Activated CD4-positive, alpha-beta memory T cell treated with anti-CD3 and anti-CD28 coated beads, Interleukin-2, amount 10 ng/mL, durations not matched to agents 7 days and 5 days (primary cell): Measurements from ENCODE around the gene SRSF4. TPM values are rescaled to one million over a fixed set of nuclear protein-coding genes. Genes with fewer than 3 reads are reported as not detected.

ENCODE experiments used
- CTCF ChIA-PET: fragments of 350-600 bp; sonication (Branson Sonifier 250); formaldehyde crosslinking; loops from one replicate; lab custom pipeline; 2021; ENCODE audit warnings: antibody characterized with exemption, inconsistent platforms; lab: Charles Lee
- POLR2A ChIA-PET: fragments of 350-600 bp; sonication (Branson Sonifier 250); formaldehyde crosslinking; loops from one replicate; lab custom pipeline; 2021; ENCODE audit warnings: antibody characterized with exemption; lab: Charles Lee
- DNase-seq: peaks from one replicate; pipeline ENCODE4 v3.0.0-alpha.2; 2020
- H3K27ac Mint-ChIP-seq: one replicate; pipeline ENCODE4 v1.8.0; 2021; ENCODE audit warnings: mild to moderate bottlenecking, mixed read lengths
- H3K27me3 Mint-ChIP-seq: one replicate; pipeline ENCODE4 v1.8.0; 2021; ENCODE audit warnings: mixed read lengths
- H3K36me3 Mint-ChIP-seq: one replicate; pipeline ENCODE4 v1.8.0; 2021; ENCODE audit warnings: low read depth, mixed read lengths
- H3K4me1 Mint-ChIP-seq: one replicate; pipeline ENCODE4 v1.8.0; 2021; ENCODE audit warnings: mixed read lengths
- H3K4me3 Mint-ChIP-seq: one replicate; pipeline ENCODE4 v1.8.0; 2021; ENCODE audit warnings: mild to moderate bottlenecking, mixed read lengths
- H3K9me3 Mint-ChIP-seq: one replicate; pipeline ENCODE4 v1.8.0; 2021; ENCODE audit warnings: mixed read lengths
- total RNA-seq, 2 experiments: library from RNA; stranded (reverse); gene quantifications; one replicate each; pipeline ENCODE4 v1.2.3, GENCODE V29; 2021

The SRSF4 gene
- total RNA-seq, 2 experiments from 2014 or later: 121 to 123 TPM

- Mint-ChIP-seq H3K36me3 (no peaks in the 10 kb centered on the region), H3K27ac (no peak overlapping the region), H3K9me3 (no peaks in the 10 kb centered on the region), H3K4me1 (peaks cover 14% of the 10 kb centered on the region), H3K4me3 (no peak overlapping the region), H3K27me3 (peaks cover 25% of the 10 kb centered on the region)
- POLR2A ChIA-PET: no interaction called here
- CTCF ChIA-PET: no interaction called here
- no peak for DNase-seq
Observed at GRCh38 chr1:29129916-29130315, 51.8 kb downstream of the SRSF4 start.

DNA sequence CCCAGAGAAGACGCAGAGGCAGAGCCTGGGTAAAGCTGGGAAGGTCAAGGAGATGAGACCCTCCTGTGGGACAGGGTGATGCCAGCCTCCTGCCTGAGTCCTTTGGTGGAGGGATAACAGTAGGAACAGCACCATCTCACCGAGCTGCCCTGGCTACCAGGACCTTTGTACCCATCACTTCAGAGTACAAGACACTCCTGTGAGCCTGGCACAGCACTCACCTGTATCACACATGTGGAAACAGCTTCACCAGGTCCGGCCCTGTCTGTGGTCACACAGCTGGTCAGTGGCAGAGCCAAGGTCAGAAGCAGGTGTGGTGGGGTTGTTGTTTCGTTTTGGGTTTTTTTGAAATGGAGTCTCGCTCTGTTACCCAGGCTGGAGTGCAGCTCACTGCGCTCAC, 53.0 kb downstream of the SRSF4 start:
- POLR2A ChIA-PET: interaction anchor here (1.1 to 1.2 kb wide), 2 partner anchors 14 to 51 kb away, joined by 3 read pairs; no protein-coding TSS in a partner anchor
- CTCF ChIA-PET: interaction anchor here (0.6 to 0.8 kb wide), 3 partner anchors 12 to 402 kb away, joined by 3 read pairs; no protein-coding TSS in a partner anchor
- peaks cover 26% of the 10 kb centered on the region for H3K27me3 Mint-ChIP-seq

GRCh38 chr1:29126198-29126597, 55.5 kb downstream of the SRSF4 start:
- peaks cover 14% of the 10 kb centered on the region for H3K4me1 Mint-ChIP-seq
- DNase-seq: no peak
- no peaks in the 10 kb centered on the region for H3K9me3 Mint-ChIP-seq
- H3K27ac Mint-ChIP-seq: no peak overlapping the region
- no peak overlapping the region for H3K4me3 Mint-ChIP-seq
- peaks cover 31% of the 10 kb centered on the region for H3K27me3 Mint-ChIP-seq
- ChIA-PET CTCF (interaction anchor here (0.7 kb wide), 1 partner anchor 244 kb away, joined by 3 read pairs; no protein-coding TSS in a partner anchor), POLR2A (no interaction called here)
- no peaks in the 10 kb centered on the region for H3K36me3 Mint-ChIP-seq

More for the DNA sequence above, 53.0 kb downstream of the SRSF4 start:
- no peak overlapping the region for H3K4me3 Mint-ChIP-seq
- H3K9me3 Mint-ChIP-seq: no peaks in the 10 kb centered on the region
- DNase-seq: no peak
- no peak overlapping the region for H3K27ac Mint-ChIP-seq
- no peaks in the 10 kb centered on the region for H3K36me3 Mint-ChIP-seq
- peaks cover 11% of the 10 kb centered on the region for H3K4me1 Mint-ChIP-seq

DNA sequence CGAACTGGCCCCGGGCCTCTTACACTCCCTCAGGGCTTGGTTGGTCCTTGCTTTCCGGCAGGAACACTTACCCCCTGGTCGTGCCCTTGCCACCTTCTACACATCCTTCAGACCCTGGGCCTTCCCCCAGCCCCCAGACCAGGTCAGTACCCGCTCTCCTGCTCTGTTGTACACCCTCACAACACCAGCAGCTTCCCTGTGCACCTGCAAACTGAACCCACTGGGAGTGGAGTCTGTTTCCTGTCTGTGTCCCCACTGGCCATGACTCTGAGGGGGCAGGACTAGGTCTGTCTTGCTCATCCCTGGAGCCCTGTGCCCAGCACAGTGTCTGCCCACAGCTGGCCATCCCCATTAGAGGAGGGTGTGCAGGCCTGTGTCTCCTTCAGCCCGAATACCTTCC, 55.9 kb downstream of the SRSF4 start:
- peaks cover 14% of the 10 kb centered on the region for H3K4me1 Mint-ChIP-seq
- peak overlapping the region; percentile 52 for H3K4me3 Mint-ChIP-seq
- ChIA-PET CTCF (no interaction called here), POLR2A (interaction anchor here (2.3 kb wide), 1 partner anchor 56 kb away, joined by 12 read pairs; the partner anchor contains the start of gene SRSF4)
- no peaks in the 10 kb centered on the region for H3K36me3 Mint-ChIP-seq
- H3K27ac Mint-ChIP-seq: no peak overlapping the region
- DNase-seq: no peak
- H3K27me3 Mint-ChIP-seq: peaks cover 33% of the 10 kb centered on the region
- H3K9me3 Mint-ChIP-seq: no peaks in the 10 kb centered on the region

- peaks cover 14% of the 10 kb centered on the region for H3K4me1 Mint-ChIP-seq
- no peaks in the 10 kb centered on the region for H3K9me3 Mint-ChIP-seq
- no peak overlapping the region for H3K27ac Mint-ChIP-seq
- no peaks in the 10 kb centered on the region for H3K36me3 Mint-ChIP-seq
- H3K27me3 Mint-ChIP-seq: peaks cover 38% of the 10 kb centered on the region
- POLR2A ChIA-PET: interaction anchor here (1.8 to 2.3 kb wide), 2 partner anchors 12 to 56 kb away, joined by 6 to 12 read pairs; partner anchors contain the start of gene SRSF4
- CTCF ChIA-PET: interaction anchor here (1.5 kb wide), 1 partner anchor 9 kb away, joined by 7 read pairs; no protein-coding TSS in a partner anchor
- H3K4me3 Mint-ChIP-seq: peak overlapping the region; percentile 52
- DNase-seq: no peak
Observed at GRCh38 chr1:29125237-29125641, 56.5 kb downstream of the SRSF4 start.

GRCh38 chr1:29124366-29125236, 57.1 kb downstream of the SRSF4 start:
- peaks cover 36% of the 10 kb centered on the region for H3K27me3 Mint-ChIP-seq
- ChIA-PET POLR2A (interaction anchor here (0.7 to 2.3 kb wide), 6 partner anchors 11 to 543 kb away, joined by 3 to 12 read pairs (median 4); partner anchors contain the start of gene SRSF4), CTCF (interaction anchor here (0.6 to 1.5 kb wide), 4 partner anchors 10 to 78 kb away, joined by 4 to 10 read pairs (median 6); partner anchors contain the start of gene SRSF4)
- DNase-seq: peak; percentile 63
- peak overlapping the region; percentile 67 for H3K4me3 Mint-ChIP-seq
- no peaks in the 10 kb centered on the region for H3K9me3 Mint-ChIP-seq
- no peak overlapping the region for H3K27ac Mint-ChIP-seq
- H3K4me1 Mint-ChIP-seq: peaks cover 14% of the 10 kb centered on the region
- peaks cover 5% of the 10 kb centered on the region for H3K36me3 Mint-ChIP-seq

DNA sequence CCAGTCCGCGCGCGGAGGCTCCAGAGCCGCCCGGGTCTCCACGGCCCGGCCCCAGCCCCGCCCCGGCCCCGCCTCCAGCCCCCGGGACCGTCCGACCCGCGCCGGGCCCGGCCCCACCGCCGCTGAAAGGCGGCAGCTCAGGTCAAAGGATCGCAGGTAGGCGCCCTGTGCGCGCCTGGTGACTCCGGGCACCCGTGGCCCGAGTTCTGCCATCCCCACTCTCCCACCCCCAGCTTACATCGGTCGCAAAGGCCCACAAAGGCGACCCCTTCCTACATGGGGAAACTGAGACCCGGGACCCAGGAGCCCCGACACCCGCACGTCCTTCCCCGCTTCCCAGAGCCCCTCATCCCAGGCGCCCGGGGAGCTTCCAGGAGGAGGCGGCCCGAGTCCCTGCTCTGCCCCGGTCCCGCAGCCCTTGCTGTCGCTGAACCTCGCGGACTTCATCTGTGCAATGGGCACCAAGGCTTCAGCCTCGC, 57.8 kb downstream of the SRSF4 start, which contains the start of gene TMEM200B:
TMEM200B (minus strand) TSS at position 17 of the 479 bp plus-strand sequence. CDS start 2,075 bp downstream, outside the sequence.
- DNase-seq: no peak
- Mint-ChIP-seq H3K4me1 (peaks cover 14% of the 10 kb centered on the region), H3K27ac (no peak within 1 kb of the TSS), H3K27me3 (peaks cover 36% of the 10 kb centered on the region), H3K4me3 (peak within 1 kb of the TSS; percentile 67), H3K9me3 (no peaks in the 10 kb centered on the region), H3K36me3 (peaks cover 5% of the 10 kb centered on the region)
- CTCF ChIA-PET: interaction anchor here (0.6 to 1.5 kb wide), 4 partner anchors 10 to 340 kb away, joined by 3 to 10 read pairs (median 6); partner anchors contain the start of gene SRSF4
- POLR2A ChIA-PET: interaction anchor here (0.7 to 2.3 kb wide), 6 partner anchors 11 to 542 kb away, joined by 3 to 12 read pairs (median 4); partner anchors contain the start of gene SRSF4

DNA sequence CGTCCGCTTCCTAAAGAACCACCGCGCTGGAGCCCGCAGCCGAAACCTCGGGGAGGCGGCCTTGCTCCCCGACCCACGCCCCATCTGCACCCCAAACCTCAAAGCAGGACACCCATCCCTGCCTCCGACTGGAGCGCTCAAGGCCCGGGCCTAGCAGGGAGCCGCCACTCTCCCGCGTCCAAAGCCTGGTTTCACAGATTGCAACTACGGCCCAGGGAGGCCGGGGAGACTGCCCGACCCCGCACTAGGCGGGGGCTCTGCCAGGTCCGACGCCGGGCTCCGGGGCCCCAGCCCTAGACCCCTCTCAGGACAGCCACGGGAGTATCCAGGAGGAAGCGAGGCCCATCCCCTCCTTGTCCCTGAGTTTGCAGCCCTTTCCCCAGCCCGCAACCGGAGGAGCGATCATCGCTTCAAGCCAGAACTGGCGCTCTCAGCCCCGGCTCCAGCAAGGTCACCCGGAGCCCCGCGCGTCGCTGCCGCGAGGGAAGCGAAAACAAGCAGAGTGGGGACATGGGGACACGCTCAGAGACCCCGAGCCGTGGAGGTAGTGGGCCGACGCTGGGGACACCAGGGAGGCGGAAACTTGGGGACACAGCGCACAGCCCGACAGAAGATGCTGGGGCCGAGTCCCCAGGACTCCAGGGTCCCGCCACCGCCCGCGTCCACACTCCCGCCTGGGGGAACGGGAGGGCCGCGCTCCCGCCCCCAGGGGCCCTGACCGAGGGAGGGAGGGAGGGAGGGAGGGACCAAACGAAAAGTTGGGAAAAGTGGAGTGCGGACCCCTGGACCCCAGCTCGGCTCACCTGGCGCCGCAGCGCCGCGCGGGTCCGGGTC, 58.4 kb downstream of the SRSF4 start:
- Mint-ChIP-seq H3K9me3 (no peaks in the 10 kb centered on the region), H3K27ac (no peak overlapping the region), H3K4me3 (peak overlapping the region; percentile 43), H3K27me3 (peaks cover 36% of the 10 kb centered on the region), H3K4me1 (peaks cover 14% of the 10 kb centered on the region), H3K36me3 (peaks cover 5% of the 10 kb centered on the region)
- ChIA-PET CTCF (interaction anchor here (0.6 to 1.5 kb wide), 3 partner anchors 59 to 340 kb away, joined by 3 to 10 read pairs (median 4); partner anchors contain the start of gene SRSF4), POLR2A (interaction anchor here (0.9 to 2.4 kb wide), 4 partner anchors 10 to 79 kb away, joined by 3 to 12 read pairs (median 8); partner anchors contain the start of gene SRSF4)
- no peak for DNase-seq

DNA sequence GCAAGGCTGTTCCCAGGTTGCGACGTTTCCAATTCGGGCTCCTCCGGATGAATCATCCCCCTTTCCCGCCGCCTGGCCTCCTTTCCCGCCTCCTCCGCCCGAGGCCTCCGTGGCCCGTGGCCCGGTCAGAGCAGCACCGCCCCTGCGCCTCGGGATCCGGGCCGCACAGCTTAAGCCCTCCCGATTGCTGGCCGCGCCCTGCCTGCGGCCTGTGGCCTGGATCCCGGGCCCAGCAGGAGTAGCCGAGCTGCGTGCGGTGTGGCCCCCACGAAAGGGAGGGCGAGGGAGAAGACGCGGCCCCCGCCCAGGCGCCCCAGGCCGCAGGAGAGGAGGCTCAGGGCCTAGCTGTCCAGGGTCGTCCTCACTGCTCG, 59.0 kb downstream of the SRSF4 start:
- H3K9me3 Mint-ChIP-seq: no peaks in the 10 kb centered on the region
- H3K4me1 Mint-ChIP-seq: peaks cover 14% of the 10 kb centered on the region
- ChIA-PET POLR2A (interaction anchor here (2.4 kb wide), 1 partner anchor 59 kb away, joined by 9 read pairs; the partner anchor contains the start of gene SRSF4), CTCF (interaction anchor here (2.0 kb wide), 1 partner anchor 60 kb away, joined by 7 read pairs; the partner anchor contains the start of gene SRSF4)
- no peak for DNase-seq
- H3K27me3 Mint-ChIP-seq: peaks cover 36% of the 10 kb centered on the region
- H3K27ac Mint-ChIP-seq: no peak overlapping the region
- H3K36me3 Mint-ChIP-seq: peaks cover 5% of the 10 kb centered on the region
- H3K4me3 Mint-ChIP-seq: no peak overlapping the region

DNA sequence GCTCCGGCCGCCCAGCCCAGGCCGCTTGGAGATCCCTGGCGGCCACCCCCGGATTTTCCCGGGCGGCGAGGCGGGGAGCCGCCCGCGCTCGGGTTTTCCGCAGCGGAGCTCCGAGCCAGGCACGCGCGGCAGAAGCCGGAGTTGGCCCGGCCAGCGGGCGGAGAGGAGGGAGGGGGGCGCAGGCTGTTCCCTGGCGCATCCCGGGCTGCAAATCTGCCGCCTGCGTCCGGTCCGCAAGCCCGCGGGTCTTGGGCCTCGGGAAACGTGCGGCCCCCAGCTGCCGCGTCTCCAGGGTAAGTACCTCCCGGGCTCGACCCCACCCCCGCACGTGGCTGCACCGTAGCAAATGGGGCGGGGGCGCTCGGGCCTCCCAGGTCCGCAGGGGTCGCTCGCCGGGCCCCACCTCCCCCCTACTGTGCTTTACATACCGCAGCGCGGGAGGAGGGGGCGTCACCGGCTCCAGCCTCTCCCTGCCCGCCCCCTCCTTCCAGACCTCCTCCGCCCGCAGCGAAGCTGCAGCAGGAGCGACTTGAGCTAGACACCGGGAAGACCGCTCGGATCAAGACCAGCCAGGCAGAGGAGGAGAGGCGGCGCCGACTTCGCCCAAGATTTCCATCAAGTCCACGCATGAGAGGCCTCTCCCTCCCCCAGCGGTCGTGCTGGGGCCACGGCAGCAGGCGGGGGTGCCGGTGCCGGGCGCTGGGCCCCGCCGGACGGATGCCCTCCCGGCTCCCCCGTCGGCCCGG, 59.6 kb downstream of the SRSF4 start:
- POLR2A ChIA-PET: interaction anchor here (0.6 to 2.4 kb wide), 2 partner anchors 60 to 1162 kb away, joined by 3 to 9 read pairs; partner anchors contain the start of gene SRSF4
- H3K27ac Mint-ChIP-seq: no peak overlapping the region
- H3K4me3 Mint-ChIP-seq: no peak overlapping the region
- CTCF ChIA-PET: interaction anchor here (0.6 to 2.0 kb wide), 5 partner anchors 19 to 238 kb away, joined by 3 to 7 read pairs (median 3); partner anchors contain the start of gene SRSF4
- H3K36me3 Mint-ChIP-seq: peaks cover 10% of the 10 kb centered on the region
- H3K27me3 Mint-ChIP-seq: peaks cover 36% of the 10 kb centered on the region
- no peak for DNase-seq
- H3K4me1 Mint-ChIP-seq: peaks cover 14% of the 10 kb centered on the region
- no peaks in the 10 kb centered on the region for H3K9me3 Mint-ChIP-seq

DNA sequence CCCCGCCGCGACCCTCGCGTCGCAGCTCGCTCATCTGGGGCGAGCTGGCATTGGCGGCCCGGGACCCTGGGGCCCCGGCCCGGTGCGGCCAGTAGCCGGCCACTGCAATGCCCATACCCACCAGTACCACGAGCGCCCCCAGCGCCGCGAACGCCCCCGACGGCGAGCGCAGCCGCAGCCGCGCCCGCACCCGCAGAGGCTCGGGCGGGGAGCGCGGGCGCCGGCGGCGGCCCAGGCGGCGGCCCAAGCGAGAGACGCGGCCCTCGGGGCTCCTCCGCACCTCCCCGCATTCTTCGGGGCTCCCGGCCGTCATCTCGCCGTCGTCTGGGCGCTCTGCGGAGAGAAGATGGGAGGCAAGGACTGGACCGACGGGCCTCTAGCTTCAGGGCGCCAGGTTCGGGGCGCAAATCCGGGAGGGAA, 60.2 kb downstream of the SRSF4 start:
- H3K9me3 Mint-ChIP-seq: no peaks in the 10 kb centered on the region
- ChIA-PET CTCF (interaction anchor here (0.6 to 2.0 kb wide), 5 partner anchors 20 to 237 kb away, joined by 3 to 7 read pairs (median 3); partner anchors contain the start of gene SRSF4), POLR2A (interaction anchor here (0.6 to 2.4 kb wide), 2 partner anchors 61 to 1161 kb away, joined by 3 to 9 read pairs; partner anchors contain the start of gene SRSF4)
- H3K27me3 Mint-ChIP-seq: peaks cover 36% of the 10 kb centered on the region
- H3K36me3 Mint-ChIP-seq: peaks cover 12% of the 10 kb centered on the region
- H3K27ac Mint-ChIP-seq: no peak overlapping the region
- H3K4me1 Mint-ChIP-seq: peaks cover 14% of the 10 kb centered on the region
- DNase-seq: no peak
- H3K4me3 Mint-ChIP-seq: no peak overlapping the region
